GM12892 (cell line): ENCODE data around the gene MTCH1.
A peak's percentile ranks its signal among the peaks of the same experiment; 100 is the strongest.

Experiments used
- DNase-seq: peaks from one replicate; pipeline ENCODE4 v3.0.0; 2011; ENCODE audit not compliant: insufficient read length
- FAIRE-seq: peaks from 2 replicates; lab custom pipeline; 2011; peaks lifted over from hg19 to GRCh38; lab: Jason Lieb, UNC
- POLR2A ChIP-seq: IDR thresholded peaks from 2 replicates; pipeline ENCODE4 v1.6.1; 2011; ENCODE audit warnings: low read depth, low read length, control low read depth
- POLR2AphosphoS5 ChIP-seq: IDR thresholded peaks from 2 replicates; pipeline ENCODE4 v1.6.1; 2011; ENCODE audit warnings: low read depth, low read length, control low read depth
- TAF1 ChIP-seq: IDR thresholded peaks from 2 replicates; pipeline ENCODE4 v1.6.1; 2011; ENCODE audit warnings: low read depth, mild to moderate bottlenecking, control low read depth, low read length, borderline replicate concordance

MTCH1 gene

GRCh38 chr6:36933102-36933501 is 52.9 kb downstream of the MTCH1 start:
- no peak for DNase-seq

GRCh38 chr6:36930483-36930882 is 55.5 kb downstream of the MTCH1 start:
- no peak for DNase-seq
- TF ChIP-seq TAF1 (no peak), POLR2AphosphoS5 (no peak), POLR2A (no peak)
- FAIRE-seq: no peak

More at GRCh38 chr6:36933102-36933501, 52.9 kb downstream of the MTCH1 start:
- TF ChIP-seq POLR2A: no peak
- no peak for TF ChIP-seq POLR2AphosphoS5
- no peak for TF ChIP-seq TAF1
- no peak for FAIRE-seq

- FAIRE-seq (no peak), DNase-seq (no peak)
- TF ChIP-seq POLR2AphosphoS5: no peak
- TF ChIP-seq POLR2A: no peak
- TF ChIP-seq TAF1: no peak
Measured at GRCh38 chr6:36929607-36930006, 56.4 kb downstream of the MTCH1 start.

- TF ChIP-seq POLR2A: no peak
- TF ChIP-seq TAF1: no peak
- TF ChIP-seq POLR2AphosphoS5: no peak
- DNase-seq: no peak
- no peak for FAIRE-seq
Measured at GRCh38 chr6:36929152-36929551, 56.8 kb downstream of the MTCH1 start.

GRCh38 chr6:36928547-36928918 is 57.5 kb downstream of the MTCH1 start:
- FAIRE-seq: no peak
- DNase-seq: no peak
- TF ChIP-seq POLR2AphosphoS5 (no peak), POLR2A (no peak), TAF1 (no peak)

GRCh38 chr6:36927691-36928546 is 58.1 kb downstream of the MTCH1 start:
- TF ChIP-seq POLR2A: no peak
- no peak for TF ChIP-seq POLR2AphosphoS5
- TF ChIP-seq TAF1: no peak
- FAIRE-seq (no peak), DNase-seq (no peak)

- FAIRE-seq (no peak), DNase-seq (no peak)
- no peak for TF ChIP-seq POLR2AphosphoS5
- no peak for TF ChIP-seq POLR2A
- no peak for TF ChIP-seq TAF1
Measured at GRCh38 chr6:36926708-36927513, 59.1 kb downstream of the MTCH1 start.

- TF ChIP-seq POLR2AphosphoS5 (no peak), TAF1 (no peak), POLR2A (no peak)
- FAIRE-seq (peak; percentile 33), DNase-seq (no peak)
Measured at GRCh38 chr6:36925809-36926208, 60.2 kb downstream of the MTCH1 start.

- DNase-seq (no peak), FAIRE-seq (no peak)
- no peak for TF ChIP-seq POLR2A
- no peak for TF ChIP-seq TAF1
- no peak for TF ChIP-seq POLR2AphosphoS5
Measured at GRCh38 chr6:36924778-36925374, 61.1 kb downstream of the MTCH1 start.

- no peak for DNase-seq
- FAIRE-seq: no peak
Measured at GRCh38 chr6:36924131-36924530, 61.9 kb downstream of the MTCH1 start.

GRCh38 chr6:36920546-36920945 is 65.5 kb downstream of the MTCH1 start:
- no peak for FAIRE-seq
- TF ChIP-seq TAF1 (no peak), POLR2AphosphoS5 (no peak), POLR2A (no peak)
- no peak for DNase-seq

More at GRCh38 chr6:36924131-36924530, 61.9 kb downstream of the MTCH1 start:
- TF ChIP-seq TAF1 (no peak), POLR2AphosphoS5 (no peak), POLR2A (no peak)
